M059J (cell line): ENCODE results near the gene HDAC7. TPM values are rescaled to one million over a fixed set of nuclear protein-coding genes. Genes with fewer than 3 reads are reported as not detected.

Experiments
- DNase-seq: peaks from one replicate; pipeline ENCODE4 v3.0.0-alpha.2; 2012; ENCODE audit warnings: low read depth
- total RNA-seq: library from RNA; depleted of rRNA; stranded (reverse); fragments of >200 nt; shearing (Covaris generic); gene quantifications from 2 replicates; pipeline ENCODE4 v1.2.3, GENCODE V29; 2014

Gene HDAC7
- total RNA-seq, 1 experiment from 2014 or later: 26.1 TPM

GRCh38 chr12:47795121-47795813 lies 24.4 kb downstream of the HDAC7 start:
- no peak for DNase-seq

GRCh38 chr12:47794679-47795078 lies 25.0 kb downstream of the HDAC7 start:
- DNase-seq: no peak

GRCh38 chr12:47793015-47793681 lies 26.6 kb downstream of the HDAC7 start:
- no peak for DNase-seq

GRCh38 chr12:47791874-47792273 lies 27.8 kb downstream of the HDAC7 start:
- no peak for DNase-seq

- no peak for DNase-seq
Measured at GRCh38 chr12:47791351-47791746, 28.4 kb downstream of the HDAC7 start.

- no peak for DNase-seq
Measured at GRCh38 chr12:47790676-47791350, 28.9 kb downstream of the HDAC7 start.

GRCh38 chr12:47789712-47790489 lies 29.8 kb downstream of the HDAC7 start:
- DNase-seq: no peak

GRCh38 chr12:47789141-47789540 lies 30.6 kb downstream of the HDAC7 start:
- DNase-seq: no peak

- no peak for DNase-seq
Measured at GRCh38 chr12:47787596-47788319, 31.9 kb downstream of the HDAC7 start.

GRCh38 chr12:47786662-47787280 lies 32.9 kb downstream of the HDAC7 start:
- DNase-seq: no peak

- no peak for DNase-seq
Measured at GRCh38 chr12:47785887-47786661, 33.6 kb downstream of the HDAC7 start.

- no peak for DNase-seq
Measured at GRCh38 chr12:47785036-47785886, 34.4 kb downstream of the HDAC7 start.

GRCh38 chr12:47783821-47784819 lies 35.6 kb downstream of the HDAC7 start:
- DNase-seq: no peak

GRCh38 chr12:47783024-47783755 lies 36.5 kb downstream of the HDAC7 start:
- no peak for DNase-seq

GRCh38 chr12:47782372-47782770 lies 37.3 kb downstream of the HDAC7 start:
- DNase-seq: no peak

GRCh38 chr12:47781479-47782371 lies 38.0 kb downstream of the HDAC7 start:
- DNase-seq: no peak
